ENCODE data around the gene CCDC191.

GRCh38 chr3:114043205-114043604 lies 13.1 kb downstream of the CCDC191 start:
- TF ChIP-seq CTCF (IDR thresholded peaks at IDR 0.05) (no peak), POLR2A (IDR thresholded peaks at IDR 0.05) (no peak)

All from thyroid gland (tissue), 4 donors.